ENCODE results near the gene ZNF571. TPM values are rescaled to one million over a fixed set of nuclear protein-coding genes. Genes with fewer than 3 reads are reported as not detected.

The ZNF571 gene
- total RNA-seq (2014; rRNA removed; shearing (Covaris generic)) = 1.6 and 4.4 TPM in 2 replicates

DNA sequence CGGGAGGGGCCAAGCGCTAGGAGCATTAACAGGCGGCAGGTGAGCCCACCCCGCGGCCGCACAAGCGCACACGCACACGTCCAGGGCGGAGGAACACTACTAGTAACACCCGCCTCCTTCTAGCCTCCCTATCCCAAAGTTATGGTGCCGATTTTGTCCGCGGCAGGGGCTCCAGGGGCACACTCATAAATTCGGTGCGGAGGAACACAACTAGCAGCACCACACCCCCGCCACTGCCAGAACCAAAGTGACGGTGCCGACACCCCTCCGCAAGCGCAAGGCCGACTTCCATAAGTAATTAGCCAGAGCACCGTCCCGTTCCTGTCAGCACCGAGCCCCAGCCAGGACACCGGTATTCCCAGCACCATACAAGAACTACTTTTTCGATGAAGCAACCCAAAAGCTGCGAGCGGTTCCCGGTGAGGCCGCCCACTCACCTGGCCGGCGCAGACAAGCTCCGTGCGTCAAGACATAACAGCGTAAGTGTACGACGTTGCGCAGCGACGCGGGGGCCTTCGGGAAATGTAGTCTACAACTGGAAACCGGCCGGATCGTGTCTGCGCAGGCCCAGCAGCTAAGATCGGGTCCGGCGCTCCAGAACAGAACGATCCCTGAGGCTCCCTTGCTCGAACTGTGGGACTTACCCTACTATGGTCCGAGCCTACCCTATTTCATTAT lies at the start of gene ZNF571, which contains the start of gene ZNF540:
TSS of gene ZNF571 (minus strand) at position 489 of the 678 bp plus-strand sequence. CDS start 8,116 bp downstream, outside the sequence.
TSS of gene ZNF540 (plus strand) at position 573 of the 678 bp plus-strand sequence. CDS start 3,572 bp downstream, outside the sequence.
- peak; percentile 93 for DNase-seq (ENCODE audit: low read depth)

DNA sequence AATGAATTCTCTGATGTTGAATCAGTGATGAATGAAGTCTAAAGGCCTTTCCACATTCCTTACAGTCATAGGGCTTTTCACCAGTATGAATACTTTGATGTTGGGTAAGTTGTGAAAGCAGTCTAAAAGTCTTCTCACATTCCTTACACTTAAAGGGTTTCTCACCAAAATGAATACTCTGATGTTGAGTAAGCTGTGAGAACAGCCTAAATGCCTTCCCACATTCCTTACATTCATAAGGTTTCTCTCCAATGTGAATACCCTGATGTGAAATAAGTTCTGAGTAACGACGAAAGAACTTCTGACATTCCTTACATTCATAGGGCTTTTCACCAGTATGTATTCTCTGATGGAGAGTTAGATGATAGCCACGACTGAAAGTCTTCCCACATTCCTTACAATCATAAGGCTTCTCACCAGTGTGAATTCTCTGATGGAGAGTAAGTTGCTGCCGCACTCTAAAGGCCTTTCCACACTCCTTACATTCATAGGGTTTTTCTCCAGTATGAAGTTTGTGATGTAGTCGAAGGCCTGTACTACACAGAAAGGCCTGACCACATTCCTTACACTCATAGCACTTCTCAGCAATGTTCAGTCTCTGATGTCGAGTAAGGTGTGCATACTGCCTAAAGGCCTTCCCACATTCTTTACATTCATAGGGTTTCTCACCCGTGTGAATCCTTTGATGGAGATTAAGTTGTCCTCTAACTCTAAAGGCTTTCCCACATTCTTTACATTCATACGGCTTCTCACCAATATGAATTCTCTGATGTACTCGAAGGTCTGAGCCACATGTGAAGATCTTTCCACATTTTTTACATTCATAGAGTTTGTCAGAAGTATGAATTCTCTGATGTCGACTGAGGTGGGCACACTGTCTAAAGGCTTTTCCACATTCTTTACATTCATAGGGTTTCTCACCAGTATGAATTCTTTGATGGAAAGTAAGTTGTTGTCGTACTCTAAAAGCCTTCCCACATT lies 40.8 kb upstream of the ZNF571 start:
- DNase-seq (ENCODE audit: low read depth) = no peak

DNA sequence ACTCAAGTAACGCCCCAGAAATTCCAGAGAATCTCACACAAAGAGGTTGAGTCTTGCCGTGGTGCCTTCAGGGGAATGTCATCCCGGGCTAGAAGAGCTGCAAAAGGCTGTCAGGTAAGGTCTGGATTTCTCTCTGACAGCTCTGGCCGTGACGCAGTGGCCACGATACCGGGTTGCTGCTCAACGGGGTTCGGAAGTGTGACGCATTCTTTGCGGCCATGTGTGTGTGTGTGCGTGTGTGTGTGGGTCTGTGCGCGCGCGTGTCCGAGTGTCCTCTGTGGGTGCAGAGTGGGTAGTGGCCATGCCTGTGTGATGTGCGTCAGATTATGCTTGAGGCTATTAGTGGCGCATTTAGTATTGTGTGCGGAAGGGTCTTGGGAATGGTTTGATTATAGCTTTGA lies 390 bp upstream of the ZNF571 start:
- DNase-seq (ENCODE audit: low read depth) = no peak

DNA sequence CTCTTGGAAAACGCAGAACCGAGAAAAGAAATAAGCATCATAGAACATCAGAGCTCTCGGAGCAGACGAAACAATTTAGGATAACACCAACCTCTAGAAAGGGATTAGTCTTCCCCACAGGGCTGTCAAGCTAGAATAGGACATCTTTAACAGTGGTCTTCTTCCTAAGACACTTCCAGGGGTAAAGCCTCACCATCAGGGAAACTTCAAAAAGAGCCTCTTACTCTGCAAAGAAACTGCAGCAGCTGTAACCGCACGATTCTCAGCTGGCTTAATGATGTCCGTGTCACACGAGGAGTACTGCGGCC lies 642 bp downstream of the ZNF571 start:
- no peak for DNase-seq (ENCODE audit: low read depth)

DNA sequence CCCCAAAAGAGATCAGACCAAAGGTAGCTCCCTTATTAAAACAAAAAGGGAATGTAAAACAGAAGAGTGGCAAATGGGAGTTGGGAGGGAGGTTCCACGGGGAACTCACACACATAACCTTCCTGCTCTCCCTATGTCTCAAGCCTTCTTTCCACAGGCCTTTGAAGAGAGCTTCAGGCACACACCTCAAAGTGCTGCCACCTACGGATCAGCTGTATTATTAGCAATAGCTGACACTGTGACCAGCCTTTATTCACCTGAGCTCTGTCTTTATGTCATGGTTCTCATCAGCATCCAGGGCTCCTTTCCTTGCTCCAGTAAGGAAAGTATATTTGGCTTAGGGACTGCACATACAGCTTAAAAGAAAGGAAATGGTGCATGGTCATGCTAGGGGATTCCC lies 11.3 kb downstream of the ZNF571 start:
- DNase-seq (ENCODE audit: low read depth) = no peak

DNA sequence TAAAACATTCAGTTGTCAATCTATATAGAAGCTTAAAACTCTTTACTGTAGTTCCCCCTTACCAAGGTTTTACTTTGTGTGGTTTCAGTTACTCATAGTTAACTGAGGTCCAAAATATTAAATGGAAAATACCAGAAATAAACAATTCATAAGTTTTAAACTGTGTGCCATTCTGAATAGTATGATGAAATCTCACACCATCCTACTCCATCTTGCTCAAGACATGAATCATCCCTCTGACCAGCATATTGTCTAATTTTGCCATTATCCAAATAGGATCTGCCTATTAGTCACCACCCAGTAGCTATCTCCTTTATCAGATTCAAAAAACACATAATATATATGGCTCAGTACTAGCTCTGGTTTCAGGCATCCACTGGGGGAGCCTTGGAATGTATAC lies 22.4 kb downstream of the ZNF571 start:
- DNase-seq (ENCODE audit: low read depth) = peak; percentile 36

DNA sequence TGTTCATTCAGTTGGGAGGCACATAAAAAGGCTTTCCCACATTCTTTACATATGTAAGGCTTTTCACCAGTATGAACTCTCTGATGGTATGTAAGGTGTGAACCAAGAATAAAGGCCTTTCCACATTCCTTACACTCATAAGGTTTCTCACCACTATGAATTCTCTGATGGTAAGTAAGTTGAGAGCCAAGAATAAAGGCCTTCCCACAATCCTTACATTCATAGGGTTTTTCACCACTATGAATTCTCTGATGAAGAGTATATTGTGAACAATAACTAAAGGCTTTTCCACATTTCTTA lies 29.3 kb downstream of the ZNF571 start:
- no peak for DNase-seq (ENCODE audit: low read depth)

DNA sequence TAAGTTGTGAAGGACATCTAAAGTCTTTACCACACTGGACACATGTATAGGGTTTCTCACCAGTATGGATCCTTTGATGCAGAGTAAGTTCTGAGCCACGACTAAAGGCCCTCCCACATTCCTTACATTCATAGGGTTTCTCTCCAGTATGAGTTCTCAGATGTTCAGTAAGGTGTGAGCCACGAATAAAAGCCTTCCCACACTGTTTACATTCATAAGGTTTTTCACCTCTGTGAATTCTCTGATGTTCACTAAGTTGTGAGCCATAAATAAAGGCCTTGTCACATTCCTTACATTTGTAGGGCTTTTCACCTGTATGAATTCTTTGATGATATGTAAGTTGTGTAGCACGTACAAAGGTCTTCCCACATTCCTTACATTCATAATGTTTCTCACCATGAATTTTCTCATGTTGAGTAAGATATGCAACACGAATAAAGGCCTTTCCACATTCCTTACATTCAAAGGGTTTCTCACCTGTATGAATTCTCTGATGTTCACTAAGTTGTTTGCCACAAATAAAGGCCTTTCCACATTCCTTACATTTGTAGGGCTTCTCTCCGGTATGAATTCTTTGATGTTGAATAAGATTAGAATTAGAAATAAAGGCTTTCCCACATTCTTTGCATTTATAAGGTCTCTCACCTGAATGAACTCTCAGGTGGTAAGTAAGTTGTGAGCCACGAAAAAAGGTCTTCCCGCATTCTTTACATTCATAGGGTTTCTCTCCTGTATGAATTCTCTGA lies 29.8 kb downstream of the ZNF571 start:
- DNase-seq (ENCODE audit: low read depth) = no peak

DNA sequence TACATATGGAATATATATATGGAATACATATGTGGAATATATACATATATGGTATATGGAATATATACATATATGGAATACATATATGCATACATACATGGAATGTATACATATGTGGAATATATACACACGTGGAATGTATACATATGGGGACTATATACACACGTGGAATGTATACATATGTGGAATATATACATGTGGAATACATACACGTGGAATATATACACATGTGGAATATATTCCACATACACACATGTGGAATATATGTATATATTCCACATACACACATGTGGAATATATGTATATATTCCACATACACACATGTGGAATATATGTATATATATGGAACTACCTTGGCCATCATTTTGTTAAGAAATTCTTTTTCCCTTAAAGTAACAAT lies 31.1 kb downstream of the ZNF571 start:
- no peak for DNase-seq (ENCODE audit: low read depth)

DNA sequence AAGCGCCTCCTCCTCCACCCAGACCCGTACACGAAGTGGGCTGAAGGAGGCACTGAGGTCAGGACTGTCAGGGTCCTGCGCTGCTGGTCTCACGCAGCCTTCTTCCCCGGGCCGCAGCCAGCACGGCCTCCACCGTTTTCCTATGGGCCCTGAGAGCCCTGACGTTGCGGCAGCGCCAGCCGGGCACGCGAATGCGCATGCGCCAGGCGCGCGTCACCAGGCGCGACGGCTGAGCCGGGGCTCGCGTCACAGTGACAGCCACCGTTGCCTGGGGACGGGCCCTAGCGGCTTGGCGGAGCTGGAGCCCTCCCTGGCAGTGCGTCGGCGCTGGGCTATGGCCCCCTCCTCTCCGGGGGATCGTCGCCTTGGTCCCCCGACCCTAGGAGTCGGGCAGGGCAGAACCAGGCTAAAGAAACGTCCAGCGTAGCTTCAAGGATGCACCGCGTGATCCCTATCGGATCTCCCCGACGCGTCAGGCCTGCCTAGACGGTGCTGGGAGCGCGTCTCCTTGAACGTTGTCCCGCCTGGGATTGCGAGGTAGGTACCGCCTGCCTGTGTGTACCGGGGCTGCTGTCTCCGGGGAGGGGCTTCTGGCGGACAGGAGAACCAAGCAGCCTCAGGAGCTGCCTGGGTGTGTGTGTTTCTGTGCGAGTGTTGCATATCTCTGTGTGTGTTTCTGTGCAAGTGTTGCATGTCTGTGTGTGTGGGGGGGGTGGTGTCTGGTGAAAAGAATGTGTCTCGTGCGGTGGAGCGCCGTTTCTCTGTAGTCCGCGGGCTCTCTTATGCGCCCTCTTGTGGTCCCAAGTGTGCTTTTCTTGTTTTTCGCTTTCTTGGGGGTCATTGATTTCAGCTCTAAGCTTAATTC lies 43.2 kb downstream of the ZNF571 start:
- DNase-seq (ENCODE audit: low read depth) = no peak

DNA sequence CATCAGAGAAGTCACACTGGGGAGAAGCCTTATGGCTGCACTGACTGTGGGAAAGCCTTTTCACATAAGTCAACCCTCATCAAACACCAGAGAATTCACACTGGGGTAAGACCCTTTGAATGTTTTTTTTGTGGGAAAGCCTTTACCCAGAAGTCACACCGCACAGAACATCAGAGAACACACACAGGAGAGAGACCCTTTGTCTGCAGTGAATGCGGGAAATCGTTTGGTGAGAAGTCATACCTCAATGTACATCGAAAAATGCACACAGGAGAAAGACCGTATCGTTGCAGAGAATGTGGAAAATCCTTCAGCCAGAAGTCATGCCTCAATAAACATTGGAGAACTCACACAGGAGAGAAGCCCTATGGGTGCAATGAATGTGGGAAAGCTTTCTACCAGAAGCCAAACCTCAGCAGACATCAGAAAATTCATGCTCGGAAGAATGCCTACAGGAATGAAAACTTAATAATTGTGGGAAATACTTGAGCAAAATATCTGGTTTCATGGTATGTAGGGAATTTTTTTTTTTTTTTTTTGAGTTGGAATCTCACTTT lies 57.1 kb downstream of the ZNF571 start:
- peak; percentile 11 for DNase-seq (ENCODE audit: low read depth)

DNA sequence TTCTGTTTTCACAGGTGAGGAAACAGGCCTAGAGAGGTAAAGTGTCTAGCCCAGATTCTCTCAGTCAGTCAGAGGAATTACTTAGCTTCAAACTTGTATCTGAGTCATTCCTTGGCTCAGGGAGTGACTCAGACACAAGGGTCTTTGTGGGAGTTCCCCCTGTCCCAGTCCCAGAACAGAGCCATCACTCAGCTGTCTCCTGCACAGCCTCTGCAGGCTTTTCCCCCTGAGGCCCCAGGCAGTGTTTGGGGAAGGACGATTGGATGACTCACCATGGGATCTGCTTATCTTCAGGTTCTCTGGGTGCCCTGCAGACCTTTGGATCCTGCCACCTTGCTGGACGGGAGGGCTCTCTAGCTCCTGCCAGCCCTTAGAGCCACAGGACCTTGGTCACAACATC lies 74.7 kb downstream of the ZNF571 start:
- DNase-seq (ENCODE audit: low read depth) = peak; percentile 88

Other genes starting within 250 kb of the ZNF571 start
- gene ZNF527, start 223.7 kb downstream of the ZNF571 start, total RNA-seq (2014; rRNA removed; shearing (Covaris generic)) = 4.1 and 4.6 TPM in 2 replicates
- 6.9 and 7.2 TPM in 2 replicates for gene ZNF569, start 127.3 kb downstream of the ZNF571 start, total RNA-seq (2014; rRNA removed; shearing (Covaris generic))
- gene ZNF570, start 125.4 kb downstream of the ZNF571 start, total RNA-seq (2014; rRNA removed; shearing (Covaris generic)) = 3.9 and 6.6 TPM in 2 replicates
- gene ZNF793, start 87.9 kb downstream of the ZNF571 start, total RNA-seq (2014; rRNA removed; shearing (Covaris generic)) = 3.8 and 6.0 TPM in 2 replicates
- gene ZNF540, start 84 bp upstream of the ZNF571 start, total RNA-seq (2014; rRNA removed; shearing (Covaris generic)) = 1.8 TPM in 1 of 2 replicates, not detected in the other
- 5.8 and 10.5 TPM in 2 replicates for gene ZFP30, start 60.7 kb upstream of the ZNF571 start, total RNA-seq (2014; rRNA removed; shearing (Covaris generic))
- 1.6 and 4.8 TPM in 2 replicates for gene ZNF607, start 125.0 kb upstream of the ZNF571 start, total RNA-seq (2014; rRNA removed; shearing (Covaris generic))
- gene ZNF573, start 184.8 kb upstream of the ZNF571 start, total RNA-seq (2014; rRNA removed; shearing (Covaris generic)) = 3.4 and 3.8 TPM in 2 replicates

All from M059J (cell line).